DND-41 (cell line): Measurements from ENCODE around the gene CHMP6.

ENCODE experiments used
- ATAC-seq: fragments of 200-7000 bp; cut with Tn5 transposase; 3 replicates; pipeline ENCODE4 v1.9.1; 2021; ENCODE audit warnings: low read depth; ENCODE audit not compliant: insufficient read depth
- DNase-seq: peaks from one replicate; pipeline ENCODE4 v3.0.0-alpha.2; 2020
- H2AFZ ChIP-seq: 2 replicates; pipeline ENCODE4 v1.6.0; 2012; ENCODE audit warnings: low read depth, low read length
- H3K27ac ChIP-seq: 2 replicates; pipeline ENCODE4 v1.5.1; 2012; ENCODE audit warnings: low read length, inconsistent platforms
- H3K27me3 ChIP-seq: fragments of 200-600 bp; sonication (generic); 2 replicates; pipeline ENCODE4 v1.6.0; 2012; ENCODE audit warnings: low read length, mild to moderate bottlenecking, inconsistent platforms; ENCODE audit not compliant: insufficient read depth, poor library complexity
- H3K36me3 ChIP-seq: 2 replicates; pipeline ENCODE4 v1.5.1; 2012; ENCODE audit warnings: low read length, inconsistent platforms; ENCODE audit not compliant: insufficient read depth
- H3K4me1 ChIP-seq: 2 replicates; pipeline ENCODE4 v1.5.1; 2012; ENCODE audit warnings: mild to moderate bottlenecking, low read length; ENCODE audit not compliant: insufficient read depth
- H3K4me2 ChIP-seq: 2 replicates; pipeline ENCODE4 v1.6.0; 2012; ENCODE audit warnings: mild to moderate bottlenecking, moderate library complexity, low read length, inconsistent platforms; ENCODE audit not compliant: insufficient read depth
- H3K4me3 ChIP-seq, 2 experiments: fragments of 200-600 bp in 1 of 2; shearing (Covaris generic) in 1 of 2; 2 replicates each; pipeline ENCODE4 v1.5.1; 2012 to 2016; ENCODE audit warnings: inconsistent platforms in 2 of 2, low read length in 2 of 2, mild to moderate bottlenecking in 2 of 2, low read depth in 1 of 2, moderate library complexity in 1 of 2
- H3K79me2 ChIP-seq: 2 replicates; pipeline ENCODE4 v1.6.0; 2012; ENCODE audit warnings: low read length, inconsistent platforms; ENCODE audit not compliant: insufficient read depth
- H3K9ac ChIP-seq: 2 replicates; pipeline ENCODE4 v1.6.0; 2012; ENCODE audit warnings: low read depth, mild to moderate bottlenecking, inconsistent platforms, low read length, moderate library complexity
- H3K9me3 ChIP-seq: 2 replicates; pipeline ENCODE4 v1.5.1; 2012; ENCODE audit warnings: low read length, moderate library complexity, mild to moderate bottlenecking, inconsistent platforms; ENCODE audit not compliant: insufficient read depth, severe bottlenecking
- H4K20me1 ChIP-seq: 2 replicates; pipeline ENCODE4 v1.6.0; 2012; ENCODE audit warnings: low read length; ENCODE audit not compliant: insufficient read depth
- EZH2 ChIP-seq: IDR thresholded peaks from 3 replicates; pipeline ENCODE4 v1.6.1; 2012; ENCODE audit warnings: borderline replicate concordance, low read depth, mild to moderate bottlenecking, moderate library complexity, low read length, inconsistent platforms; ENCODE audit not compliant: severe bottlenecking
- TF ChIP-seq, protein P1 (sequence below): IDR thresholded peaks from 2 replicates; pipeline ENCODE4 v1.5.1; 2012; ENCODE audit warnings: borderline replicate concordance, low read length, moderate library complexity, mild to moderate bottlenecking; ENCODE audit not compliant: poor library complexity, severe bottlenecking; ENCODE audit errors: extremely low read depth

CHMP6 gene

DNA sequence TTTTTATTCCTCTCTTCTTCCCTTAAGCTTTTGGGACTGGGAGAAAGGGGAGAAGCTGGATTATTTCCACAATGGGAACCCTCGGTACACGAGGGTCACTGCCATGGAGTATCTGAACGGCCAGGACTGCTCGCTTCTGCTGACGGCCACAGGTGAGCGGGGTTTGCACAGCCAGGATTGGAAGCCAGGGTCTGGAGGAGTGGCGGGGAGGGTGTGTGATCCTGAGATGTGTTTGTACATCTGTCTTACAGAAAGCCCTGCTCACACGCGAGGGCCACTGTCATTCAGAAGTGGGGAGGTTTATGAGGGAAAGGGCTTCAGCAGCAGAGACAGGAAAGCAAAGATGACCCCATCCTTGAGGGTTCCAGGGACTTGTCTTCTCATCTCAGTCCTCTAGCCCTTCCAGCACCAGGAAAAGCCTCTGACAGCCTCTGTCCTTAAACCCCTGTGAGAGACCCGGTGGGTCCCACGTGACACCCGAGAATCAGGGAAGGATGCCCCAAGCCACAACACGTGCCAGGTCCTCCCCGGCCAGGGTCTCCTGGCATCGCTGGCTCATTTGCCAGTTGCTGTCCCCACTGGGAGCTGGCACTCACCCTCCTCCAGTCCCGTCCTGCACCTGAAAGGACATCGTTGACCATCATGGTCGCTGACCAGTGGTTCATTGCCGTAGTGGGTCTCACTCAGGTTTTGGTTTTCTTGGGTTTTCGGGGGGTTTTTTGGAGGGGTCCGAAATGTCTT lies 44.3 kb upstream of the CHMP6 start:
- H3K79me2 ChIP-seq = no peaks in the 10 kb centered on the region
- no peak overlapping the region for H3K4me2 ChIP-seq
- H3K4me3 ChIP-seq = no peak overlapping the region
- peaks cover 67% of the 10 kb centered on the region for H3K36me3 ChIP-seq
- no peak overlapping the region for H3K27ac ChIP-seq
- TF ChIP-seq, protein P1, sequence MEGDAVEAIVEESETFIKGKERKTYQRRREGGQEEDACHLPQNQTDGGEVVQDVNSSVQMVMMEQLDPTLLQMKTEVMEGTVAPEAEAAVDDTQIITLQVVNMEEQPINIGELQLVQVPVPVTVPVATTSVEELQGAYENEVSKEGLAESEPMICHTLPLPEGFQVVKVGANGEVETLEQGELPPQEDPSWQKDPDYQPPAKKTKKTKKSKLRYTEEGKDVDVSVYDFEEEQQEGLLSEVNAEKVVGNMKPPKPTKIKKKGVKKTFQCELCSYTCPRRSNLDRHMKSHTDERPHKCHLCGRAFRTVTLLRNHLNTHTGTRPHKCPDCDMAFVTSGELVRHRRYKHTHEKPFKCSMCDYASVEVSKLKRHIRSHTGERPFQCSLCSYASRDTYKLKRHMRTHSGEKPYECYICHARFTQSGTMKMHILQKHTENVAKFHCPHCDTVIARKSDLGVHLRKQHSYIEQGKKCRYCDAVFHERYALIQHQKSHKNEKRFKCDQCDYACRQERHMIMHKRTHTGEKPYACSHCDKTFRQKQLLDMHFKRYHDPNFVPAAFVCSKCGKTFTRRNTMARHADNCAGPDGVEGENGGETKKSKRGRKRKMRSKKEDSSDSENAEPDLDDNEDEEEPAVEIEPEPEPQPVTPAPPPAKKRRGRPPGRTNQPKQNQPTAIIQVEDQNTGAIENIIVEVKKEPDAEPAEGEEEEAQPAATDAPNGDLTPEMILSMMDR = no peak
- TF ChIP-seq EZH2 = no peak
- ATAC-seq (no peak), DNase-seq (no peak)
- no peak overlapping the region for H3K9ac ChIP-seq
- H3K9me3 ChIP-seq = no peaks in the 10 kb centered on the region
- H3K27me3 ChIP-seq = no peaks in the 10 kb centered on the region
- no peaks in the 10 kb centered on the region for H3K4me1 ChIP-seq
- H2AFZ ChIP-seq = no peak overlapping the region
- H4K20me1 ChIP-seq = no peaks in the 10 kb centered on the region

DNA sequence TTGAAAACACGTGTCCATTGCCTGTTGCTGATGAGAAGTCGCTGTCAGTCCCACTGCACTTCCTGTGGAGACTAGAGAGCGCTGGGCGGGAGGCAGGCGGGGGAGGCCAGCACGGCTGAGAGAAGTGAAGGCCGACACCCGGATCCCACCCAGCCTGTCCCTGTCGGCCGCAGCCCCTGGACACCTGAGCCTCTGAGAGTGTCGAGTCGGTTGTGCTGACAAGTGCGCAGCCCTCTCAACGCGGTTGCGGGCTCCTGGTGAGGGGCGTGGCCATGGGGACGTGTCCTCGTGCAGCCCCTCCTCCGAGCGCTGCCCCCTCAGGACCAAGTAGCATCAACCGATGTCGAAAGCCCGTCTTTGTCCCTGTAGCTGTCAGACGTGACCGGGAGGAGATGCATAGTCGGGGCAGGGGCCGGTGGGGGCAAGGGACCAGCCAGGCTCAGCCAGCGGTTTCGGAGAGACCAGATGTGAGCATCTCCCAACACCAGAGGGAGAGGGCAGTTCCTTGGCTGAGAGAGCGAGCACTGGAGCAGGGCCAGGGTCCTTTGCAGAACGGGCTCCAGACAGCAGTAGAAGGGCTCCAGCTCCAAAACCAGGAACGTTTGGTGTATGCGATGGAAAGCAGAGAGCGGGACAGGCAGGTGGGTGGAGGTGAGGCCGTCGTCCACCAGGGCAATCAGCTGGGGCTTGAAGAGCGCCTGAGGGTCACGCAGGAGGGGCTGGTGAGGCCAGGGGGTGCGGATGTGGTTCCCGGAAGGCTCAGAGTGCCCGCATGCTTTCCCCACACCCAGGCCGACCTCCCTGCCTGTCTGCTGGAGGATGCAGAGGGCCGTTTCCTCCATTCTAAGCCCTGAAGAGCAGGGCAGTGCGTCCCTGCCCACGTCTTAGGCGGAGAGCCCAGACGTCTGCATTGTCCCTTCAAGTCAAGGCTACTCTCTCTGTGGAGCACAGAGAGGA lies 43.3 kb upstream of the CHMP6 start:
- no peak overlapping the region for H3K4me2 ChIP-seq
- no peak overlapping the region for H3K4me3 ChIP-seq
- no peaks in the 10 kb centered on the region for H3K79me2 ChIP-seq
- H3K9ac ChIP-seq = no peak overlapping the region
- TF ChIP-seq, protein P1 = no peak
- no peak for TF ChIP-seq EZH2
- DNase-seq (no peak), ATAC-seq (no peak)
- H3K36me3 ChIP-seq = peaks cover 64% of the 10 kb centered on the region
- H3K4me1 ChIP-seq = no peaks in the 10 kb centered on the region
- no peak overlapping the region for H3K27ac ChIP-seq
- no peaks in the 10 kb centered on the region for H3K27me3 ChIP-seq
- no peaks in the 10 kb centered on the region for H3K9me3 ChIP-seq
- no peak overlapping the region for H2AFZ ChIP-seq
- H4K20me1 ChIP-seq = no peaks in the 10 kb centered on the region

DNA sequence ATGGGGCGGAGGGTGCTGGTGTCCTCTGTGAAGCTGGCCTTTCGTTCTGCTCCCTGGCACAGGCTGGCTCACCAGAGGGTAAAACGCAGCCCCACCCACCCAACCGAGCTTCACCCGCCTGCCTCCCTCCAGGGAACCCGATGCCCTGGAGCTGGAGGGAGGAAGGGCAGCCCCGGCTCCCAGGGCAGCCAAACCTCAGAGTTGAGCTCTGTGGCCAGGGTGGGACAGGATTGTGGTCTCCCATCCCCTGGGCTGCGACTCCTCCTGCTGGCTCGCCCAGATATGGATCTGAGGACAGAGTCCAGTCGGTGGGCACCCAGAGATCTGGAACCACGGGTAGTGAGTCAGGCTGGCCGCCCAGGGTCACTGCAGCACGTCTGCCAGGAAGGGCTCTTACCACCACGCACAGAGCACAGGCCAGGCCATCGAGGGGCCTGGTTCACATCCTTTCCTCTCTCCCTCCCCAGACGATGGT lies 42.6 kb upstream of the CHMP6 start:
- H3K9me3 ChIP-seq = no peaks in the 10 kb centered on the region
- H3K9ac ChIP-seq = no peak overlapping the region
- H3K79me2 ChIP-seq = no peaks in the 10 kb centered on the region
- H3K4me3 ChIP-seq = no peak overlapping the region
- no peaks in the 10 kb centered on the region for H3K27me3 ChIP-seq
- TF ChIP-seq EZH2 = no peak
- TF ChIP-seq, protein P1 = peak; percentile 15
- DNase-seq (no peak), ATAC-seq (no peak)
- no peaks in the 10 kb centered on the region for H4K20me1 ChIP-seq
- no peak overlapping the region for H3K27ac ChIP-seq
- no peak overlapping the region for H2AFZ ChIP-seq
- H3K36me3 ChIP-seq = peaks cover 71% of the 10 kb centered on the region
- no peak overlapping the region for H3K4me2 ChIP-seq
- no peaks in the 10 kb centered on the region for H3K4me1 ChIP-seq
